Glomerular endothelial cell (primary cell): ENCODE data around the gene OR1D2. TPM values are rescaled to one million over a fixed set of nuclear protein-coding genes. Genes with fewer than 3 reads are reported as not detected.
A peak's percentile ranks its signal among the peaks of the same experiment; 100 is the strongest.
"Not testable (repeated sequence)": the region's sequence is repeated elsewhere in the genome, so short reads cannot be mapped to it uniquely, and the experiment has no call there.

Experiments
- DNase-seq: peaks from one replicate; pipeline ENCODE4 v3.0.0-alpha.2; 2011; ENCODE audit warnings: low read depth, low spot score; ENCODE audit errors: extremely low read depth
- total RNA-seq: library from RNA; depleted of rRNA; stranded (reverse); fragments of >200 nt; gene quantifications from 2 replicates; pipeline ENCODE4 v1.2.3, GENCODE V29; 2015

Gene OR1D2
- not detected in 2 replicates for total RNA-seq

DNA sequence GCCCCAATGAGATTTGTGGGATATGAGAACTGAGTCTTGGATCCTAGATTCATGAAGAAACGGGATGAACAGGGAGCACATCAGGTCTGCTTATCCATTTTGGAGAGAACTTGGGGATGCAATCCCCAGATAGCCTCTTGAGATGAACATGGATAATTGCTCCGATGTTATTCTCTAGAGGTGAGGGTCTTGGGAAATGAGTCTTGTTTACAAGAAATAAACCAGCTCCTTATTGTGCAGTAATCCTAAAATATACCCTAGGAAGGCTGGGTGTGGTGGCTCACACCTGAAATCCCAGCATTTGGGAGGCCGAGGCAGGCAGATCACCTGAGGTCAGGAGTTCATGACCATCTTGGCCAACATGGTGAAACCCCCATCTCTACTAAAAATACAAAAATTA, at the start of gene OR1D2:
TSS of gene OR1D2 (minus strand) at position 101 of the 400 bp plus-strand sequence. CDS start 11,426 bp downstream, outside the sequence.
- DNase-seq: no peak

GRCh38 chr17:3137494-3137893, 33.3 kb upstream of the OR1D2 start:
- DNase-seq: not testable (repeated sequence)

GRCh38 chr17:3127451-3127850, 23.2 kb upstream of the OR1D2 start, which contains the start of gene OR1G1:
TSS of gene OR1G1 (minus strand) at chr17:3127551. CDS start at chr17:3127551, 0 bp downstream.
- no peak for DNase-seq

DNA sequence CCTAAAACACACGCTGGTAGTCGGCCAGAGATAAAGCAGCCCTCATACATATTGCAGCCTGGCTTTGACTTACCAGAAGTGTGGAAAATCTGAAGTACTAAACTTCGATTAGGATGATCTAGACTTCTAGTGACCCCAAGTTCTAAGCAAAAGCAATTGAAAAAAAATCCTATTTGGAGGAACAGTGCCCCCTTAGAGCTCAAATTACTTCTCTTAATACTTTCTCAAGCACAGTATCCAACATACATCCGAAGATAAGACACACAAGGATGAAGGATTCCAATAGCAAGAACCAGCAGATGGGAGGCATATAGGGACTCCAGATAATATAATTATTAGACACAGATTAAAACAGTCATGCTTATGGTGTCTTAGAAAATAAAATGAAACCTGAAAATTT, 30.4 kb downstream of the OR1D2 start:
- DNase-seq: not testable (repeated sequence)

DNA sequence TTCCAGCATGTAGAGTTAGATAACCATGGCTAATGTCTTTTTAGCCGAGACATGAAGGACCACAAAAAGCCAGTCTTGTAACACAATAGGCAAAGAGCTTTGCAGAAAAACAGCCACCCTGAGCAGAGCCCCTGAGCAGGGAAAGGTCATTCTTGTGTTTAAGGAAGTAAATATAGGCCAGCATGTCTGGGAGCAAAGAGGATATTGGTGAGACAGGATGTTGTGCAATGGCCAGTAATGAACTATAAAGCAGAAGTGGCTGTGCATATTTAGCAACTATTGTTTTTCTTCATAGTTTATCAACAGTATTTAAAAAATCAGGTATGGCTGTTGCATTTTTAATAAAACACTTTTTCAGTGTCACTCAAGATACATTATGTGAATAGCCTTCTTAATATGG, 39.0 kb downstream of the OR1D2 start:
- not testable (repeated sequence) for DNase-seq

DNA sequence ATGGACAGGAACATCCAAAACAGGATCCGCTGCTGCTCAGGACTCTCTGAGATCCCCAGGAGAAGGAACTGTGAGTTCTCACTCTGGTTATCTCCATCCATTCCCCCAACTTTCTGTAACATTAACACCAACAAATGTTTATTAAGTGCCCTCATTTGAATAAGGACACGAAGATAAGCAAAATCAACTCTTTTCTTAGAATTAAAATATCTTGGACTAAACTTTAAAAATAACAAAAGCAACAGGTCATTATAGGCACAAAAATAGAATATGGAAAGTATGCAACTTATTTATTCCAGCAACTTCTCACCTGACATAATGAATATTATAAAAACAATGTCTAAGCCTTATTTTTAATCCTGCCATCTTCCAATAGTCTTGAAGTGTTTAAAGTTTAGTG, 40.7 kb downstream of the OR1D2 start, which contains the start of gene OR1D5:
TSS of gene OR1D5 (minus strand) at position 101 of the 400 bp plus-strand sequence. CDS start at position 101, 0 bp downstream.
- DNase-seq: not testable (repeated sequence)

GRCh38 chr17:3062824-3063377, 41.3 kb downstream of the OR1D2 start:
- not testable (repeated sequence) for DNase-seq

GRCh38 chr17:3054868-3055267, 49.4 kb downstream of the OR1D2 start:
- not testable (repeated sequence) for DNase-seq

DNA sequence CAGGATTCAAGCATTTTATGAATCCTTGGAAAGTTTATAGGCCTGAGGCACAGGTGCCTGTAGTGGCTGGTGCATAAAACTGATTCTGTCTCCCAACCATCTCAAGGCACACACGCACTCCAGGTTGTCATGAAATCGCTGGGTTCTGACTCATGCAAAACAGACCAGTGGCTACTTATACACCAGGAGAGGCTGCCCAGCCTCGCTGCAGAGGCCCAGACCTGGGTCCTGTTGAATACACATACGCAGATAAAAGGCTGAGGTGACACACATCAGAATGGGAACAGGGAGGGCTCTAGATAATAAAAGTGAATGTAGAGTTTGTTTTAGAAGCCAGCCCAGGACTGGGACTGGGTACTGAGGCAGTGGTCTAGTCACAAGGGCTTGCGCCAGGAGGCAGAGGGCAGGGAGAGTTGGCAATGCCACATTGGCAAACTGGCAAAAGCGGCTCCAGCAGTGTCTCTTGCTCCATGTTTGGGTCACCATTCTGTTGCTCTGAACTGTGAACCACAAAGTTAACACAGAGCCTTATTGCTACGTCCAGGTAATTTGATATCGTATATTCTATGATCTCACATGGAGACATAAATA, 54.4 kb downstream of the OR1D2 start:
- DNase-seq: no peak

DNA sequence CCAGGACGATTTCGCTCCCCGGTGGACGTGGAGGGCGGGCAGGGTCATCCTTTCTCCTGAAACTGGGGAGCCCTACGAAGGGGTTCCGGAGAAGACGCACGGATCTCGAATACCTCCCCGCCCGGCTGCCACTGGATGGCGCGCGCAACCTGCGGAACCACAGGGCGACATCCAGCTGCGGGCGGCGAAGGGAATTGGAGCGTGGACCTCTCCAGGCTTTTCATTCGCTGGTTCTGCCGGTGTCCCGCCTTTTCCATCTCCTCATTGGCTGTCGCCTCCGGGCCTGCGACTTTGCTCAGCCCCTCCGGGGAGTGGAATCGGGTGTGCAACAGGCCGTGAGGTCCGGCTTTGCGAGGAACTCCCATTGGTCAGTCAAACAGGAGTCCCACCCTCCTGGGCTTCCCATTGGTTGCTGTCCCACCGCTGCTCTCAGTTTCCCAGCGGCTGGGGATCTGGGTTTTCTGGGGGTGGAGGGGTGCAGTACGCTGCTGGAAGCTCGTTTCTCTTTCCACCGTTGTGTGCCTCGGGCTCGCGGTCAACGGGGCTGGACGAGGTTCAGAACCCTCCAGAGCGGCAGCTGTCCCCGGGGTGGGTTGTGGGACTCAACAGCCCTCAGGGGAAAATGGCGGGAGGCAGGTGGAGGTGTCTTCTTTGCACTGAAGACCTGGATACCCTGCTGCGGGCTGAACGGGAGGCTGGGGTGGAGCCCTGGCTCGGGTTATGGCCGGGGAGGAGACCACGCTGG, 55.3 kb downstream of the OR1D2 start:
- peak; percentile 76 for DNase-seq

DNA sequence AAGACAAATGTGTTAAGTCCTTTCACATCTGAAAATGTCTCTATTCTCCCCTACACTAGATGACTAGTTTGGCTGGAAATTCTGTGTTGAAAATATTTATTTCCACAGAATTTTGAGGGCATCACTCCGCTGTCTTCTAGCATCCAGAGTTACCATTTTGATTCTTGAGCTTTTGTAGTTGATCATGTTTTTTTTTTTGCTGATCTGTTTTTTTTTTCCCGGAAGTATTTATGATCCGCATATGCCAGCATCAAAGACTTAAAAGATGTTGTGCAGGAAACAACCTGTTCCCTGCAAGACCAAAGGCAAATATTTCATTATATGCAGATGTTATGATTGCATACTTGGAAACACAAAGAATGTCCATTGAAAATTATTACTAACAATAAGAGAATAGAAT, 57.5 kb downstream of the OR1D2 start:
- no peak for DNase-seq

DNA sequence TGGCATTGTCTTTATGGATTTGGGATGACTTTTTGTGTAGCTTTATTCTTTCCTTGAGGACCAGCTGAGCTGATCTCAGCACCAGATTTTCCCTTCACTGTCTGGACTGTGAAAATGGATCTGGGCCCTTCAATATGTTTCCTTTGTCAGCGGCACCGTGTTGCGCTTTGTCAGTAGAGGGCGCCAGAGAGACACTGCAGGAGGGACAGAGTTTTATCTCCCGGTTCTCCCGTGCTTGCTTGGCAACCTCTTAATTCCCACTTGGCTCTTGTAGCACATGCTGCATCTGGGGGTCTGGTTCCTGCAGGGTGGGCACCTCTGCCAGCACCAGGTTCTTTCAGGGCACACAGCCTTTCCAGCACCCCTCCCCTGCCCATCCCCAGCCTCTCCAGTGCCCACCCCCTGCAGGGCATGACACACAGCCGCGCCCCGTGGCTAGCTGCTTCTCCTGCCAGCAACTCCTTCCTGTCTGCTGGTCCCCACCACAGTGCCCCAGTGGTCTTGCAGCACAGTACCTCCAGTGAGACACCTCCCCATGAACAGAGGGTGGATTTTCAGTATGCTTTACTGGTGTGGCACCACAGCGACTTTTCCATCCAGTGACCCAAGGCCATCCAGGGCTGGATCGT, 60.4 kb downstream of the OR1D2 start:
- DNase-seq: no peak

- no peak for DNase-seq
These were observed 63.3 kb downstream of the OR1D2 start for GRCh38 chr17:3040882-3041281.

- no peak for DNase-seq
These were observed 64.5 kb downstream of the OR1D2 start for GRCh38 chr17:3039736-3040135.

DNA sequence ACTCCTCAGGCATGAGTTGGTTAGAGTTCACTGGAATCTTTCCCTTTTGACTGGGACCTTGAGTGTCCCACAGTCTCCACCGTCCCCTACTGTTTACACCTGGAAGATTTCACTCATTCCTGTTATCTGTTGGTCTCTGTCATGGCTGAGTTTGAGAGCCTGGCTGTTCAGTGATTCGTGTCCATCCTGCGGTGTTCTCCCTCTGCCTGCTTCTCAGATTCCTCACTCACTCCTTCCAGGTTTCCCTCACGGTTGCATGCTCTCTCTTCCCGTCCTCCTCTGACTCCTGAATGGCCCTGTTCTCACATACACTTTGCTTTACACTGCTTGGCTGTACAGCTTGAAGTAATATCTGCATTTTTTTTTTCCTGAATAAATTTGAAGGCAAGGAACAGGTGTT, 65.3 kb downstream of the OR1D2 start:
- DNase-seq: no peak

Other genes starting within 250 kb of the OR1D2 start
- gene OR1D5, start 40.8 kb downstream of the OR1D2 start, total RNA-seq: not detected in 2 replicates
- gene OR1G1, start 23.1 kb upstream of the OR1D2 start, total RNA-seq: not detected in 2 replicates
- not detected in 2 replicates for gene OR1A2, start 93.1 kb upstream of the OR1D2 start, total RNA-seq
- gene OR1A1, start 103.2 kb upstream of the OR1D2 start, total RNA-seq: not detected in 2 replicates
- gene OR3A1, start 193.9 kb upstream of the OR1D2 start, total RNA-seq: not detected in 2 replicates